ENCODE data around the gene TUBB4A.

Gene TUBB4A

DNA sequence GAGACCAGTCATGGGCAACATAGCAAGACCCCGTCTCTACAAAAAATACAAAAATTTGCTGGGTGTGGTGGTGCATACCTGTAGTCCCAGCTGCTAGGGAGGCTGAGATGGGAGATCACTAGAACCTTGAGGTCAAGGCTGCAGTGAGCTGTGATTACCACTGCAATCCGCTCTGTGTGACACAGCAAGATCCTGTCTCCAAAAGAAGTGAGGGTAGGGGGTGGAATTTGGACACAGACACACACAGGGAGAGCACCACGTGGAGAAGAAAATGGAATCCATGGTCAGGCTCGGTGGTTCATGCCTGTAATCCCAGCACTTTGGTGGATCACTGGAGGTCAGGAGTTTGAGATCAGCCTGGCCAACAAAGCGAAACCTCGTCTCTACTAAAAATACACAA, 37.4 kb upstream of the TUBB4A start:
- TF ChIP-seq, protein P1, sequence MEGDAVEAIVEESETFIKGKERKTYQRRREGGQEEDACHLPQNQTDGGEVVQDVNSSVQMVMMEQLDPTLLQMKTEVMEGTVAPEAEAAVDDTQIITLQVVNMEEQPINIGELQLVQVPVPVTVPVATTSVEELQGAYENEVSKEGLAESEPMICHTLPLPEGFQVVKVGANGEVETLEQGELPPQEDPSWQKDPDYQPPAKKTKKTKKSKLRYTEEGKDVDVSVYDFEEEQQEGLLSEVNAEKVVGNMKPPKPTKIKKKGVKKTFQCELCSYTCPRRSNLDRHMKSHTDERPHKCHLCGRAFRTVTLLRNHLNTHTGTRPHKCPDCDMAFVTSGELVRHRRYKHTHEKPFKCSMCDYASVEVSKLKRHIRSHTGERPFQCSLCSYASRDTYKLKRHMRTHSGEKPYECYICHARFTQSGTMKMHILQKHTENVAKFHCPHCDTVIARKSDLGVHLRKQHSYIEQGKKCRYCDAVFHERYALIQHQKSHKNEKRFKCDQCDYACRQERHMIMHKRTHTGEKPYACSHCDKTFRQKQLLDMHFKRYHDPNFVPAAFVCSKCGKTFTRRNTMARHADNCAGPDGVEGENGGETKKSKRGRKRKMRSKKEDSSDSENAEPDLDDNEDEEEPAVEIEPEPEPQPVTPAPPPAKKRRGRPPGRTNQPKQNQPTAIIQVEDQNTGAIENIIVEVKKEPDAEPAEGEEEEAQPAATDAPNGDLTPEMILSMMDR (IDR thresholded peaks at IDR 0.05): no peak

DNA sequence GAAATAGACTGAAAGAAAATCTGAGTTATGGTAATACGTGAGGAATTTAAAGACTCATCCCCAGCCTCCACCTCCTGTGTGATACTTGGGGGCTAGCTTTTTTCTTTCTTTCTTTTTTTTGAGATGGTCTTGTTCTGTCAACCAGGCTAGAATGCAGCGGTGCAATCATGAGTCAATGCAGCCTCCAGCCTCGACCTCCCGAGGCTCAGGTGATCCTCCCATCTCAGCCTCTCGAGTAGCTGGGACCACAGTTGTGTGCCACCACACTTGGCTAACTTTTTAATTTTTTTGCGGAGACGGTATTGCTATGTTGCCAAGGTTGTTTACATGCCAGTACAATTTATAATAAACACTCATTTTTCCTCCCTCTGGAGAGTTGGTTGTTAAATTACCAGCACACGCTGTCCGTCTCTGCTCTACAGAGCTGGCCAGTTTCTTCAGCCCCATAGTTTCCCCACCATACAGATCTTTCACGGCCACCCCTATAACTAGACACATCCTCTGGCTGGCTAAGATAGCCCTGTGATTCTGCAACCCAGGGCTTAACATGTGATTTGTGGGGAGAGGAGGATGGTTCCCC, 33.5 kb upstream of the TUBB4A start:
- no peaks in the 10 kb centered on the region for H3K4me1 ChIP-seq
- no peak overlapping the region for H2AFZ ChIP-seq
- no peak overlapping the region for H3K4me3 ChIP-seq (ENCODE audit: low read depth, low read length)
- no peaks in the 10 kb centered on the region for H3K27me3 ChIP-seq (ENCODE audit: control insufficient read depth, insufficient read depth, low read length)
- H3K9me3 ChIP-seq (ENCODE audit: control insufficient read depth, low read length): no peaks in the 10 kb centered on the region
- H3K36me3 ChIP-seq (ENCODE audit: control insufficient read depth, insufficient read depth, low read length): no peaks in the 10 kb centered on the region
- no peaks in the 10 kb centered on the region for H3K79me2 ChIP-seq
- H3K27ac ChIP-seq: no peak overlapping the region
- H3K4me2 ChIP-seq (ENCODE audit: low read length): no peak overlapping the region
- no peak overlapping the region for H3K9ac ChIP-seq
- TF ChIP-seq, protein P1 (IDR thresholded peaks at IDR 0.05): no peak

More for the DNA sequence above, 37.4 kb upstream of the TUBB4A start:
- H3K4me2 ChIP-seq (ENCODE audit: low read length): no peak overlapping the region
- no peak overlapping the region for H3K27ac ChIP-seq
- no peak overlapping the region for H3K4me3 ChIP-seq (ENCODE audit: low read depth, low read length)
- no peaks in the 10 kb centered on the region for H3K27me3 ChIP-seq (ENCODE audit: control insufficient read depth, insufficient read depth, low read length)
- H2AFZ ChIP-seq: no peak overlapping the region
- H3K79me2 ChIP-seq: no peaks in the 10 kb centered on the region
- H3K4me1 ChIP-seq: no peaks in the 10 kb centered on the region
- H3K9ac ChIP-seq: no peak overlapping the region
- H3K9me3 ChIP-seq (ENCODE audit: control insufficient read depth, low read length): no peaks in the 10 kb centered on the region
- H3K36me3 ChIP-seq (ENCODE audit: control insufficient read depth, insufficient read depth, low read length): no peaks in the 10 kb centered on the region

DNA sequence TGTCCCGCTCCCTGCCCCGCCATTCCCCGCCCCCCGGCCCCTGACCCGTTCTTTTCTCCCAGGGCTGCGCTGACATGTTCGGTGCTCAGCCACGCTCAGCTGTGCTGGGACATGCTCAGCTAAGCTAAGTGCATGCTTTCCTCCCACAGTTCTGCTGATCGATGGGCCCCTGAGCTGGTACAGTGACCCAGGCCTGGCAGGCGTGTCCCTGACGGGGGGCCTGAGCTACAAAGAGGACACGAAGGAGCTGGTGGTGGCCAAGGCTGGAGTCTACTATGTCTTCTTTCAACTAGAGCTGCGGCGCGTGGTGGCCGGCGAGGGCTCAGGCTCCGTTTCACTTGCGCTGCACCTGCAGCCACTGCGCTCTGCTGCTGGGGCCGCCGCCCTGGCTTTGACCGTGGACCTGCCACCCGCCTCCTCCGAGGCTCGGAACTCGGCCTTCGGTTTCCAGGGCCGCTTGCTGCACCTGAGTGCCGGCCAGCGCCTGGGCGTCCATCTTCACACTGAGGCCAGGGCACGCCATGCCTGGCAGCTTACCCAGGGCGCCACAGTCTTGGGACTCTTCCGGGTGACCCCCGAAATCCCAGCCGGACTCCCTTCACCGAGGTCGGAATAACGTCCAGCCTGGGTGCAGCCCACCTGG, 32.5 kb upstream of the TUBB4A start:
- Histone ChIP-seq H3K79me2 (no peaks in the 10 kb centered on the region), H3K4me2 (ENCODE audit: low read length) (peak overlapping the region; percentile 73), H3K36me3 (ENCODE audit: control insufficient read depth, insufficient read depth, low read length) (no peaks in the 10 kb centered on the region), H3K9ac (no peak overlapping the region), H3K4me1 (peaks cover 2% of the 10 kb centered on the region), H3K9me3 (ENCODE audit: control insufficient read depth, low read length) (no peaks in the 10 kb centered on the region), H2AFZ (no peak overlapping the region), H3K4me3 (ENCODE audit: low read depth, low read length) (no peak overlapping the region), H3K27ac (no peak overlapping the region), H3K27me3 (ENCODE audit: control insufficient read depth, insufficient read depth, low read length) (no peaks in the 10 kb centered on the region)
- TF ChIP-seq, protein P1 (IDR thresholded peaks at IDR 0.05): no peak

DNA sequence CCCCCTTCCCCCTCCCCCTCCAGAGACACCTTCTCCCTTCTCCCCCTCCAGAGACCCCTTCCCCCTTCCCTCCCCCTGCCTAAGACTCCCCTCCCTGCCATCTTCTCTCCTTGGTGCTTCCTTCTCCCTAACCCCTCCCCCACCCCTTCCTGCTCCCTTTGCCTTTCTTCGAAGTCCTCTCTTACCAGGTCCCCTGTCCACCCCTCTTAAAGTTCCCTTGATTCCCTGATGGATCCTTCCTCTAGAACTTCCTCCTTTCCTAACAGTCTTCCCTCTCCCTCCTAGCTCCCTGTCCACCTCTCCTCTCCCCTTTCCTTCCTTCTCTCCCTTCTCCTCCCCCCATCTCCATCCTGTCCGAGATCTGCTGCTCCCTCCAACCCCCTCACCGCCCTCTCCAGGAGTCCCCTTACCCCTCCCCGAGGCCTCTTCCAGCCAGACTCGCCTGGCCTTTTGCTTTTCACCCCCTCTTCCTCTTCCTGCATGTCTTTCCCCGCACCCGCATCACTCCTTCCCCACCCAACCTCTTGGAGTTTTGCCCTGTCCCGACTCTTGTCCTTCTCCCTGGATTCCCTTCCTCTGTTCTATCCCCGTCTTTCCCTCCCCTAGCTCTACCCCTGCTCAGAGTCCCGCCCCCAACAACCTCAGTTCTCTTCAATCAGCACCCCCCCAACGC, 31.8 kb upstream of the TUBB4A start:
- TF ChIP-seq, protein P1 (IDR thresholded peaks at IDR 0.05): no peak
- Histone ChIP-seq H3K4me3 (ENCODE audit: low read depth, low read length) (no peak overlapping the region), H3K9me3 (ENCODE audit: control insufficient read depth, low read length) (no peaks in the 10 kb centered on the region), H3K36me3 (ENCODE audit: control insufficient read depth, insufficient read depth, low read length) (no peaks in the 10 kb centered on the region), H3K4me2 (ENCODE audit: low read length) (no peak overlapping the region), H3K27ac (no peak overlapping the region), H3K27me3 (ENCODE audit: control insufficient read depth, insufficient read depth, low read length) (no peaks in the 10 kb centered on the region), H3K9ac (no peak overlapping the region), H3K4me1 (peaks cover 2% of the 10 kb centered on the region), H3K79me2 (no peaks in the 10 kb centered on the region), H2AFZ (no peak overlapping the region)

All from parathyroid adenoma (tissue), 2 donors.